GM19099 (cell line): ENCODE data around the gene ASCL5.

Source experiments
- POLR2A ChIP-seq: IDR thresholded peaks from 3 replicates; pipeline ENCODE4 v1.6.1; 2011; ENCODE audit warnings: low read depth; ENCODE audit not compliant: insufficient read length; ENCODE audit errors: extremely low read depth

Gene ASCL5

GRCh38 chr1:201111672-201112071 is 15.3 kb downstream of the ASCL5 start:
- no peak for TF ChIP-seq POLR2A

GRCh38 chr1:201111156-201111555 is 15.8 kb downstream of the ASCL5 start:
- no peak for TF ChIP-seq POLR2A

- TF ChIP-seq POLR2A = no peak
These were observed 16.4 kb downstream of the ASCL5 start for GRCh38 chr1:201110616-201111015.

DNA sequence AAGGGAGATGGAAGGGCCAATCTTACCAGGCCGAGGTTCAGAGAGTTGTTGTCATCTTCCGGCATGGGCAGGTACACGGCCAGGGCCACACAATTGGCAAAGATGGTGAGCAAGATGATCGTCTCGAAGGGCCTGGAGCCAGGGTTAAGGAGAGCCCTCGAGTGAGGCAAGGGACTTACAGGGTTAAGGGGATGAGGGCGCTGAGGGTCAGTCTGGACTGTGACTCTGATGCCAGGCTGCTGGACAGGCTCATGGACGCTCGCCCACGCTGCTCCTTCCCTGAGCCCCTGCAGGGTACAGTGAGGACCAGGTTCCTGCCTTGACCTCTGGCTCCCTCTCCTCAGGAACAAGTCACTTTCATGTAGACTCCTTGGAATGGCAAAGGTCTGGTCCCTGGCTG is 16.8 kb downstream of the ASCL5 start:
- no peak for TF ChIP-seq POLR2A

DNA sequence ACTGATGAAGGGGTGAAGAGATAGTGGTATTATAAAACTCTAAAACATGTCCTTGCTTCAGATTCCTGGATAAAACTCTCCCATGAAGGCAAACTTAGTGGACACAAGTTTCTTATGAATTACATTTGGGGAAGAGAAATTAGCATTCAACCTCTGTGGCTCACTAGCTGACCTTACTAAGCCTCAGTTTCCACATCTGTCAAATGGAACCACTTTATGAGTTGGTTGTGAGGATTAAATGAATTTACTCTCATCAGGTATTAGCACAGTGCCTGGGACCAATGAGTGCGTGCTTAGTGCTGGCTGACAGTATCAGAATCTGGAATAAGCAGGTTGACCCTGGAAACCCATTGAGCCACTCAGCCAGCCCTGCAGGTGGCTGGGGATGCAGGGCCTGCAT is 17.3 kb downstream of the ASCL5 start:
- no peak for TF ChIP-seq POLR2A

- no peak for TF ChIP-seq POLR2A
These were observed 18.4 kb downstream of the ASCL5 start for GRCh38 chr1:201108614-201109013.

GRCh38 chr1:201105688-201106087 is 21.3 kb downstream of the ASCL5 start:
- no peak for TF ChIP-seq POLR2A

DNA sequence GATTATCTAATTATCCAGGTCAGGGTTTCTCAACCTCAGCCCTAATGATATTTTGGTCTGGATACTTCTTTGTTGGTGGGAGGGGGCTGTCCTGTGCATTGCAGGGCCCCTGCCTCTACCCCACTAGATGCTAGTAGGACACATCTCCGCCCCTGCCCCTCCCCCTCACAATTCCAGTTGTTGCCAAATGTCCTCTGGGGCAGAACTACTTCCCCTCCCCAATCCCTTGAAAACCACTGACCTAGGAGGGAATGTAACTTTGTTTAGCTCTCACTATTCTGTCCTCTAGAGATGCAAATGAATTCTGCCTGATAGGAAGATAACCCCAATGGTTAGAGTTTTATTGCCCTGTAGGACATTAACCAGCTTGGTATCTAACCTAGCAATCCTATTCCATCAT is 22.8 kb downstream of the ASCL5 start:
- no peak for TF ChIP-seq POLR2A

GRCh38 chr1:201103666-201104065 is 23.3 kb downstream of the ASCL5 start:
- TF ChIP-seq POLR2A = no peak

- TF ChIP-seq POLR2A = no peak
These were observed 26.6 kb downstream of the ASCL5 start for GRCh38 chr1:201100169-201100930.

GRCh38 chr1:201098992-201099677 is 27.8 kb downstream of the ASCL5 start:
- TF ChIP-seq POLR2A = no peak

- no peak for TF ChIP-seq POLR2A
These were observed 29.8 kb downstream of the ASCL5 start for GRCh38 chr1:201096977-201097856.

DNA sequence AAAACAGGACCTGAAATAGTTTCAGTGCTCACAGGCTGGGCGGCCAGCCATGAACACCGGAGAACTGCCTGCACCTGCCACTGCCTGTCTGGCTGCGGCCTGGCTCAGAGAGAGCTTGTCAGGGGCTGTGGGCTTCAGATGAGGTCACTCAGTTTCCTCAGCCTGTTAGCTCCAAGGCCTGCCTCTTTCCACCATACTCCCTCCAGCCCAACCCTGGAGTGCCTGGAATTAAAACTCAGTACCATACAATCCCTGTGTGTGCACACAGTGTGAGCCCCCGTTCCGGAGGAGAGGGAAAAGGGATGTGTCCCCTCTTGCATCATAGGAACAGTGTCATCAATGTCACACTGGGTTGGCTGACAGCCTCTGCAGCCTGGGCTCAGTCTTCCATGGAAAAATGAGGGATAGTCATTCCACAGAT is 30.9 kb downstream of the ASCL5 start:
- TF ChIP-seq POLR2A = no peak

DNA sequence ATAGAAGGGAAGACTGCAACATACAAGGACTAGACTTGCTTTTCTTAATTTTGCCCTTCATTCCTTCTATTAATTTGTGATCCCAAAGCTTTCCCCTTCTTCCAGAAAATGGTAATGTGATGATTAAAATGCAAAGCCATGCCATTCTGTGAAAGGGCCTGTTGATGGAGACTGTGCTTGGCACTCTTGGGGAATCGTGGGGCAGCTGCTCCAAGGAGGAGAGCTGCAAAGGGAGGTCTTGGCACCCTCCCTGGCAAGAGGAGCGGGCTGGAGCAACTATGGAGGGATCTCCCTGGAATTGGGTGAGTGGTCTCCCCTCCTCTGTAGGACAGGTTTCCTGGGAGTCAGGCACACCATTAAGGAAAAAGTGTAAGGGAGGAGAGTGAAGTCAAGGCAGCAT is 31.4 kb downstream of the ASCL5 start:
- TF ChIP-seq POLR2A = no peak

GRCh38 chr1:201094832-201095231 is 32.2 kb downstream of the ASCL5 start:
- TF ChIP-seq POLR2A = no peak
